ENCODE data around the gene CHD9.
"Not testable (repeated sequence)": the region's sequence is repeated elsewhere in the genome, so short reads cannot be mapped to it uniquely, and the experiment has no call there.

CHD9 gene

DNA sequence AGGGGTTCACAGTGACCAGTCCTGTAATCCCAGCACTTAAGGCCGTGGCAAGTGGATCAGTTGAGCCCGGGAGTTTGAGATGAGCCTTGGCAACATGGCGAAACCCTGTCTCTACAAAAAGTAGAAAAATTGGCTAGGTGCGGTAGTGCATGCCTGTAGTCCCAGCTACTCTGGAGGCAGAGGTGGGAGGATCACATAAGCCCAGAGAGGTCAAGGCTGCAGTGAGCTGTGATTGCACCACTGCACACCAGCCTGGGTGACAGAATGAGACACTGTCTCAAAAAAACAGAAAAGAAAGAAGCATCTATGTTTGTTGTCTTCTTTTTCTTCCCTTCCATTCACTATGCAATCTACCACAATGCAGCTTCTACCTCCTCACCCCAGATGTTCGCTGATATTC lies 227.5 kb downstream of the CHD9 start:
- DNase-seq (ENCODE audit: low spot score) = no peak

- peak; percentile 66 for DNase-seq (ENCODE audit: low spot score)
These were observed 228.5 kb downstream of the CHD9 start for GRCh38 chr16:53282975-53283946.

GRCh38 chr16:53285236-53285635 lies 230.4 kb downstream of the CHD9 start:
- DNase-seq (ENCODE audit: low spot score) = no peak

GRCh38 chr16:53290520-53290919 lies 235.7 kb downstream of the CHD9 start:
- no peak for DNase-seq (ENCODE audit: low spot score)

DNA sequence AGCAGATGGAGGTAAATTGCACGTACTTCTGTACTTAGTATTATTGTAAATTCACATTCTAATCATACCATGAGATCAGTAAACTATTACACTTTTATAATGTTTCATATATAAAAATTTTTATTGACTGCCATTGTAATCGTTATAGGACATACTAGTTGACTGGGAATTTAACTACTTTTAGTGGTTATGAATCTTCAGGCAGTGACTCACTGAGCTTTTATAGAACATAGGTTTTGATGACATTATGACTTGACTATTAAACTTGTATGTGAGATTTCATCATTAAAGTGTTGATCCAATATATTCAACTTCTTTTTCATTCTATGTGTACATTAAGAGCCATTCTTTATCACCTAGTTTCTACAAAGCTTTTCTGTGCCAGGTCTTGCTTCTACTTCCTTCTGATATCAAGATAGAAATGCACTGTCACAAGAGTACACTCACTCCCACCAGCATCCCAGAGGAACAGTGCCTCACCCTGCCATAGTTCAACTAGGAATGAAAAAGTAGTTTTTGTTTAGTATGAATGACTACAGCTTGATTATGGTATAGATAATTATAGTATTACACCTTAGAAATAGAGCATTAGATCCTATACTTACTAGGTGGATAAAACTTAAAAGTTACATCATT lies 237.1 kb downstream of the CHD9 start:
- DNase-seq (ENCODE audit: low spot score) = no peak

GRCh38 chr16:53297477-53297876 lies 242.7 kb downstream of the CHD9 start:
- no peak for DNase-seq (ENCODE audit: low spot score)

DNA sequence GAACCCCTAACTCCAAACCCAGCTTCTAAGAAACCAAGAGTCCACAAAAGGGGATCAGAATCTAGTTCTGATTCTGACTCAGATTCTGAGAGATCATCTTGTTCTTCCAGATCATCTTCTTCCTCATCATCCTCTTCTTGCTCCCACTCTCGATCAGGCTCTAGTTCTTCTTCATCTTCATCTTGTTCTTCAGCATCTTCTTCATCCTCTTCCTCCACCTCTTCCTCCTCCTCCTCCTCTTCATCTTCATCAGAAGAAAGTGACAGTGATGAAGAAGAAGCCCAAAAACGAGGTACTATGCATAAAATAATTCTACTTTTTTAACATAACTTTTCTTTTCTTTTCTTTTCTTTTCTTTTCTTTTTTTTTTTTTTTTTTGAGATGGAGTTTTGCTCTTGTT lies 249.5 kb downstream of the CHD9 start:
- DNase-seq (ENCODE audit: low spot score) = no peak

DNA sequence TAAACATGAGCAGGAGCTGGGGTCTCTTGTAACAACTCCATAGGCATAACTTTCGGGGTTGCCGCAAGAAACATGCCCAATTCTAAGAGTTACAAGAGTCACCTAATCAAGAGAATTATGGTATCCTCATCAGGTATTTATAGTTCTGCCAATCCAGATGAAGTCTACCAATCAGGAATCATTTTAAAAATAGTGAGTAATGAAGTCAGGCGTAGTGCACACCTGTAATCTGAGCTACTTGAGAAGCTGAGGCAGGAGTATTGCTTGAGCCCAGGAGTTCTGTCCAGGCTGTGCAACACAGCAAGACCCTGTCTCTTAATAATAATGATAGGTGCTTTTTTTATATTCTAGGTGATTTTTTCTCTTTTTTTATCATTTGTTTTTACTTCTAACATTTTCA lies 251.0 kb downstream of the CHD9 start:
- no peak for DNase-seq (ENCODE audit: low spot score)

DNA sequence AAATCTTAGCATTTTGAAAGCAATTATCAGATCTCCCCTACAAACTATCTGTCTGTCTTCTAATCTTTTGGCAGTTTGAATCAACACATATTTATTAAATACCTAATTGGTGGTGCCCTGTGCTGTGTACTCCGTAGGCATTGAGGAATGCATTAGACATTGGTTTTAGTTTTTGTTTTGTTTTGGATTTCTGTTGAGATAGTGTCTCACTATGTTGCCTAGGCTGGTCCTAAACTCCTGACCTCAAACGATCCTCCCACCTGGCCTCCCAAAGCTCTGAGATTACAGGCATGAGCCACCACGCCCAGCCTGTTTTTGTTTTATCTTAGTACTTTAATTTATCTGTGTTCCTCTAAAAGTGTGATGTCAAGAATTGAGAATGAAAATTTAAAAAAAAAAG lies 254.7 kb downstream of the CHD9 start:
- no peak for DNase-seq (ENCODE audit: low spot score)

DNA sequence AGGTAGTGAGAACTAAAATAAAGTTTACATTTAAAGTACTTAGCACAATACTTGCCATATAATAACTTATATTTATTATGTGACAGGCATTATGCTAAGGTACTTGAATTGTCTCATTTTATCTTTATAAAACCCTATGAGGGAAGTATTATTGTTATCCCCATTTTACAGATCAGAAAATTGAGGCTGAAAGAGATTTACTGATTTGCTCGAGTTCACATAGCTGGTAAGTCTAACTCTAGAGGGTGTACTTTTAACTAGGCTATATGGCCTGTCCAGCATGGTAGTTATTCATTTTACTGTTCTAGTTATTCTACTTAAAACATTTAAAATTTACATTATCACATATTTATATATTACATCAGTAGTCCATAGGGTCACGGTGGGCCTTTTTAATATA lies 266.2 kb downstream of the CHD9 start:
- no peak for DNase-seq (ENCODE audit: low spot score)

- no peak for DNase-seq (ENCODE audit: low spot score)
These were observed 269.1 kb downstream of the CHD9 start for GRCh38 chr16:53323924-53324323.

DNA sequence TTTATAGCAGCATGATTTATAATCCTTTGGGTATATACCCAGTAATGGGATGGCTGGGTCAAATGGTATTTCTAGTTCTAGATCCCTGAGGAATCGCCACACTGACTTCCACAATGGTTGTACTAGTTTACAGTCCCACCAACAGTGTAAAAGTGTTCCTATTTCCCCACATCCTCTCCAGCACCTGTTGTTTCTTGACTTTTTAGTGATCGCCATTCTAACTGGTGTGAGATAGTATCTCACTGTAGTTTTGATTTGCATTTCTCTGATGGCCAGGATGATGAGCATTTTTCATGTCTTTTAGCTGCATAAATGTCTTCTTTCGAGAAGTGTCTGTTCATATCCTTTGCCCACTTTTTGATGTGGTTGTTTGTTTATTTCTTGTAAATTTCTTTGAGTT lies 276.2 kb downstream of the CHD9 start:
- DNase-seq (ENCODE audit: low spot score) = not testable (repeated sequence)

DNA sequence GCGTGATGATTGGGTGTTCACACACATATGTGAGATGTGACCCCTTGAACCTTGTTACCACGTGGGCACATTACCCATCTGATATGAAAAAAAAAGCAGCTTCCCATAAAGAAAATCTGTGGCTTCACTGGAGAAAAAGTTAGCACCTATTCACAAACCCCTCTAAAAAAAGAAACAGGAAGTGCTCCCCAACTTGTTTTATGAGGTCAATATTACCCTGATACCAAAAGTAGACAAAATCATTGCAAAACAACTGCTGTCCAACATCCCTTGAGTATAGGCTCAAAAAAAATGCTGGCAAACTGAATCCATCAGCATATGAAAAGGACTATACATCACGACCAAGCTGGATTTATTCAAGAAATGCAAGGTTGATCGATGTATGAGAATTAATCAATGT lies 279.8 kb downstream of the CHD9 start:
- no peak for DNase-seq (ENCODE audit: low spot score)

DNA sequence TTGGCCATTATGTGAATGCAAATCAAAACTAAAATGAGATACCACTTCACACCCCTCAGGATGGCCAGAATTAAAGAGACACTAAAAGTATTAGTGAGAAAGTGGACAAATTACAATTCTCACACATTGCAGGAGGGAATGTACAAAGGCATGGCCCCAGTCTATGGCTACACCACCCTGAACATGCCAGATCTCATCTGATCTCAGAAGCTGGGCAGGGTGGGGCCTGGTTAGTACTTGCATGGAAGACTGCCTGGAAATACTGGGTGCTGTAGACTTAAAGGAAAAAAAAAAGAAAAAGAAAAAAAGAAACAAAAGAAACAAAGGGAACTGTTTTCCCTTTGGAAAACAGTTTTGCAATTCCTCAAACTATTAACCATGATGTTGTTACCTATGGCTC lies 282.5 kb downstream of the CHD9 start:
- DNase-seq (ENCODE audit: low spot score) = no peak

DNA sequence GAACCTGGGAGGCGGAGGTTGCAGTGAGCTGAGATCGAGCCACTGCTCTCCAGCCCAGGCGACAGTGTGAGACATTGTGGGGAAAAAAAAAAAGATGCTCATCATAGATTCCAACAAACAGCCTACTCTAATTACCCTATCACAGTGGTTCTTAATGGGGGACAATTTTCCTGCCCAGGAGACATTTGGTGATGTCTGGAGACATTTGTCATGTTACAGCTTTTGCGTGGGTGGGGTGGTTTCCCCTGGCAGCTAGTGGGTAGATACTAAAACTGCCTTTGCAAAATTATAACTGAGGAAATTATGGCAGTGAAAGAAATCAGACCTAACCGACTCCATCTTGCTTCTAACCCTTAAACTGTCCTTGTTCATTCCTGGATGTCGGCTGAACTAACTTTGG lies 287.0 kb downstream of the CHD9 start:
- no peak for DNase-seq (ENCODE audit: low spot score)

- DNase-seq (ENCODE audit: low spot score) = no peak
These were observed 300.3 kb downstream of the CHD9 start for GRCh38 chr16:53355064-53355463.

GRCh38 chr16:53356478-53357207 lies 301.9 kb downstream of the CHD9 start:
- DNase-seq (ENCODE audit: low spot score) = no peak

DNA sequence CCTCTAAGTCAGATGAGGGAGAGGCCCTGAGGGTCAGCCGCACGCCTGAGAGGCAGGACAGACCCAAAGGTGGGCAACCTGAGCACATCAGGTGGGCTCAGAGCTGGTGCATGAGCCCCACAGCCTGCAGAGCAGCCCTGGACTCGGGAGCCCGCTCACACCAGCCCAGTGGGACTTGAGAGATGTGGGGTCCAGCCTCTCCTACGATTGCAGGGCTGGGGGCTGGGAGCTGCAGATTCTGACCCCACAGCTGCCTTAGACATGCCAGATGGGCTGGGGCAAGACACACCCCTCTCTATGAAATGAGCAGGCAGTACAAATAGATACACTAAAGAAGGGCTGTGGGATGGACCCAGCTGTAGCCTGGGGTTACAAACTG lies 302.4 kb downstream of the CHD9 start:
- no peak for DNase-seq (ENCODE audit: low spot score)

GRCh38 chr16:53357955-53358354 lies 303.2 kb downstream of the CHD9 start:
- DNase-seq (ENCODE audit: low spot score) = no peak

- no peak for DNase-seq (ENCODE audit: low spot score)
These were observed 304.1 kb downstream of the CHD9 start for GRCh38 chr16:53358884-53359283.

DNA sequence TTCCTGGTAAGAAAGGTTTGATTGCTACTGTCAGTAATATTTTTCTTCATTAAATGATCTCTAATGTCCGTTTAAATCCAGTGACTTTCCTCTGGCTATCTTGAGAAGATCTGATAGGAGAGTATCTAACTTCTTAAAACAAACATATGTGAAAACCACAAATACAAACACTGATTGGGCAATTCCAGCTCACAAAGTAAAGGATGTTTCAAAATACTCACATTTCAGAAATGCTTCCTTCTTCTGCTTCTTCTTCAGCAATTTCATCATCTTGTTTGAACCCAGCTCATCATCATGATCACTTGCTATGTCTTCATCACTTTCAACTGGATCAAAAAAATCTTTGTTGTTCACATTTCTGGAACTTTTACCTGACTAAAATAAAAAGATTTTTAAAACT lies 315.1 kb downstream of the CHD9 start:
- no peak for DNase-seq (ENCODE audit: low spot score)

- DNase-seq (ENCODE audit: low spot score) = no peak
These were observed 316.0 kb downstream of the CHD9 start for GRCh38 chr16:53370827-53371226.
